ENCODE data around the gene ZNF813. TPM values are rescaled to one million over a fixed set of nuclear protein-coding genes. Genes with fewer than 3 reads are reported as not detected.

ZNF813 gene
- total and polyA plus RNA-seq, 10 donors, result 1.1 to 7.5 (median 4.4) TPM

Other genes starting within 250 kb of the ZNF813 start
- gene ZNF677, start 212.9 kb upstream of the ZNF813 start, total RNA-seq, result 10 to 100 TPM; 14.6 to 30.2 (median 20.3) TPM
- gene ZNF677, start 212.9 kb upstream of the ZNF813 start, polyA plus RNA-seq, result 1 to 10 TPM; 8.3 to 8.8 (median 8.3) TPM
- gene VN1R2, start 209.4 kb upstream of the ZNF813 start, total RNA-seq, result not detected
- gene VN1R2, start 209.4 kb upstream of the ZNF813 start, polyA plus RNA-seq, result not detected
- gene VN1R4, start 200.0 kb upstream of the ZNF813 start, total RNA-seq, result not detected
- gene VN1R4, start 200.0 kb upstream of the ZNF813 start, polyA plus RNA-seq, result not detected
- gene ZNF845, start 134.0 kb upstream of the ZNF813 start, total RNA-seq, result 10 to 100 TPM in 2 of 7 donors, 1 to 10 TPM in 5; 7.1 to 10.5 (median 8.6) TPM
- 1 to 10 TPM; 2.0 to 3.0 (median 2.3) TPM for gene ZNF845, start 134.0 kb upstream of the ZNF813 start, polyA plus RNA-seq
- 10 to 100 TPM in 5 of 7 donors, 1 to 10 TPM in 2; 7.9 to 20.6 (median 15.3) TPM for gene ZNF525, start 102.0 kb upstream of the ZNF813 start, total RNA-seq
- gene ZNF525, start 102.0 kb upstream of the ZNF813 start, polyA plus RNA-seq, result 1 to 10 TPM; 6.1 to 7.5 (median 7.4) TPM
- gene ZNF765, start 72.6 kb upstream of the ZNF813 start, total RNA-seq, result 10 to 100 TPM in 6 of 7 donors, 1 to 10 TPM in 1; 9.3 to 15.9 (median 12.1) TPM
- gene ZNF765, start 72.6 kb upstream of the ZNF813 start, polyA plus RNA-seq, result 1 to 10 TPM; 2.2 to 4.6 (median 2.6) TPM
- gene ZNF761, start 35.7 kb upstream of the ZNF813 start, total RNA-seq, result 10 to 100 TPM in 6 of 7 donors, 1 to 10 TPM in 1; 8.3 to 14.2 (median 11.1) TPM
- 1 to 10 TPM; 5.9 to 7.6 (median 6.1) TPM for gene ZNF761, start 35.7 kb upstream of the ZNF813 start, polyA plus RNA-seq
- 10 to 100 TPM; 16.2 to 31.1 (median 26.9) TPM for gene ZNF331, start 70.4 kb downstream of the ZNF813 start, total RNA-seq
- 10 to 100 TPM in 2 of 3 donors, 1 to 10 TPM in 1; 9.4 to 16.8 (median 14.3) TPM for gene ZNF331, start 70.4 kb downstream of the ZNF813 start, polyA plus RNA-seq
- gene DPRX, start 164.3 kb downstream of the ZNF813 start, total RNA-seq, result not detected
- not detected for gene DPRX, start 164.3 kb downstream of the ZNF813 start, polyA plus RNA-seq

All from spleen (tissue), 10 donors.